LNCaP clone FGC (cell line): Measurements from ENCODE around the gene PATL2.
"Not testable (repeated sequence)": the region's sequence is repeated elsewhere in the genome, so short reads cannot be mapped to it uniquely, and the experiment has no call there.

Source experiments
- DNase-seq: peaks from one replicate; pipeline ENCODE4 v3.0.0-alpha.2; 2011; ENCODE audit warnings: low read depth
- H3K4me3 ChIP-seq: 2 replicates; pipeline ENCODE4 v1.5.1; 2011; ENCODE audit warnings: mild to moderate bottlenecking, low read depth, low read length, control low read depth
- CTCF ChIP-seq: IDR thresholded peaks from 2 replicates; pipeline ENCODE4 v1.5.1; 2012; ENCODE audit warnings: mild to moderate bottlenecking; ENCODE audit not compliant: control insufficient read depth, insufficient read depth; ENCODE audit errors: extremely low read depth

PATL2 gene

GRCh38 chr15:44633603-44634002, 77.5 kb downstream of the PATL2 start:
- H3K4me3 ChIP-seq: no peak overlapping the region
- no peak for TF ChIP-seq CTCF
- no peak for DNase-seq

GRCh38 chr15:44625286-44625685, 85.8 kb downstream of the PATL2 start:
- not testable (repeated sequence) for H3K4me3 ChIP-seq, DNase-seq

- no peak for DNase-seq
- no peak overlapping the region for H3K4me3 ChIP-seq
- TF ChIP-seq CTCF: no peak
These were observed 87.9 kb downstream of the PATL2 start for GRCh38 chr15:44623178-44623577.

- no peak for TF ChIP-seq CTCF
- no peak for DNase-seq
- no peak overlapping the region for H3K4me3 ChIP-seq
These were observed 91.0 kb downstream of the PATL2 start for GRCh38 chr15:44620081-44620480.

- DNase-seq: no peak
- H3K4me3 ChIP-seq: no peak overlapping the region
- no peak for TF ChIP-seq CTCF
These were observed 94.1 kb downstream of the PATL2 start for GRCh38 chr15:44616974-44617373.
